ENCODE measurements around the gene ADCY1. TPM values are rescaled to one million over a fixed set of nuclear protein-coding genes. Genes with fewer than 3 reads are reported as not detected.

Gene ADCY1
- total and polyA plus RNA-seq, 2 donors (not counting 1 experiment from before 2014, with no cell fraction given) = 0.23 to 2.5 TPM

GRCh38 chr7:45610660-45611299, 36.6 kb downstream of the ADCY1 start:
- Histone ChIP-seq H3K27me3 (ENCODE audit: control insufficient read depth, insufficient read depth, low read length) (no peaks in the 10 kb centered on the region), H3K9ac (ENCODE audit: insufficient read depth, low read length) (no peak overlapping the region), H3K9me3 (ENCODE audit: control insufficient read depth, insufficient read depth, low read depth, low read length) (no peaks in the 10 kb centered on the region), H2AFZ (ENCODE audit: low read length) (no peak overlapping the region), H3K79me2 (ENCODE audit: control insufficient read depth, insufficient read depth, low read length) (no peaks in the 10 kb centered on the region), H3K27ac (ENCODE audit: insufficient read depth, low read length) (no peak overlapping the region), H3K4me3 (replicated peaks in 1 of 4; ENCODE audit: control extremely low read depth in 1 of 4, insufficient read depth in 1 of 4, low read depth in 3 of 4, low read length in 4 of 4) (no peak overlapping the region), H3K4me1 (ENCODE audit: control insufficient read depth, extremely low read depth, insufficient read depth, low read length) (no peaks in the 10 kb centered on the region), H3K36me3 (ENCODE audit: control insufficient read depth, insufficient read depth, low read length) (no peaks in the 10 kb centered on the region), H3K4me2 (ENCODE audit: extremely low read depth, insufficient read depth, low read length) (no peak overlapping the region), H4K20me1 (ENCODE audit: control insufficient read depth, extremely low read depth, insufficient read depth, low read length) (no peaks in the 10 kb centered on the region)
- TF ChIP-seq CTCF (conservative IDR thresholded peaks at IDR 0.05 in 1 of 2, IDR thresholded peaks at IDR 0.05 in 1 of 2; ENCODE audit: low read depth in 1 of 2, low read length in 2 of 2) (no peak), EZH2 (IDR thresholded peaks at IDR 0.05; ENCODE audit: low read length, missing control alignments) (no peak)
- no peak for DNase-seq (ENCODE audit: low read depth in 2 of 2)

GRCh38 chr7:45617166-45617565, 43.0 kb downstream of the ADCY1 start:
- H3K79me2 ChIP-seq (ENCODE audit: control insufficient read depth, insufficient read depth, low read length) = no peaks in the 10 kb centered on the region
- no peak overlapping the region for H3K27ac ChIP-seq (ENCODE audit: insufficient read depth, low read length)
- no peak overlapping the region for H3K4me3 ChIP-seq (replicated peaks in 1 of 4; ENCODE audit: control extremely low read depth in 1 of 4, insufficient read depth in 1 of 4, low read depth in 3 of 4, low read length in 4 of 4)
- DNase-seq (ENCODE audit: low read depth in 2 of 2) = no peak
- no peak overlapping the region for H3K4me2 ChIP-seq (ENCODE audit: extremely low read depth, insufficient read depth, low read length)
- no peaks in the 10 kb centered on the region for H3K36me3 ChIP-seq (ENCODE audit: control insufficient read depth, insufficient read depth, low read length)
- H2AFZ ChIP-seq (ENCODE audit: low read length) = no peak overlapping the region
- H3K9ac ChIP-seq (ENCODE audit: insufficient read depth, low read length) = no peak overlapping the region
- no peaks in the 10 kb centered on the region for H4K20me1 ChIP-seq (ENCODE audit: control insufficient read depth, extremely low read depth, insufficient read depth, low read length)
- H3K27me3 ChIP-seq (ENCODE audit: control insufficient read depth, insufficient read depth, low read length) = no peaks in the 10 kb centered on the region
- H3K9me3 ChIP-seq (ENCODE audit: control insufficient read depth, insufficient read depth, low read depth, low read length) = no peaks in the 10 kb centered on the region
- H3K4me1 ChIP-seq (ENCODE audit: control insufficient read depth, extremely low read depth, insufficient read depth, low read length) = no peaks in the 10 kb centered on the region
- TF ChIP-seq CTCF (conservative IDR thresholded peaks at IDR 0.05 in 1 of 2, IDR thresholded peaks at IDR 0.05 in 1 of 2; ENCODE audit: low read depth in 1 of 2, low read length in 2 of 2) (no peak), EZH2 (IDR thresholded peaks at IDR 0.05; ENCODE audit: low read length, missing control alignments) (no peak)

GRCh38 chr7:45622058-45622457, 47.9 kb downstream of the ADCY1 start:
- TF ChIP-seq CTCF (conservative IDR thresholded peaks at IDR 0.05 in 1 of 2, IDR thresholded peaks at IDR 0.05 in 1 of 2; ENCODE audit: low read depth in 1 of 2, low read length in 2 of 2) (no peak), EZH2 (IDR thresholded peaks at IDR 0.05; ENCODE audit: low read length, missing control alignments) (no peak)
- Histone ChIP-seq H2AFZ (ENCODE audit: low read length) (no peak overlapping the region), H3K79me2 (ENCODE audit: control insufficient read depth, insufficient read depth, low read length) (no peaks in the 10 kb centered on the region), H4K20me1 (ENCODE audit: control insufficient read depth, extremely low read depth, insufficient read depth, low read length) (no peaks in the 10 kb centered on the region), H3K27ac (ENCODE audit: insufficient read depth, low read length) (no peak overlapping the region), H3K27me3 (ENCODE audit: control insufficient read depth, insufficient read depth, low read length) (no peaks in the 10 kb centered on the region), H3K4me2 (ENCODE audit: extremely low read depth, insufficient read depth, low read length) (no peak overlapping the region), H3K4me1 (ENCODE audit: control insufficient read depth, extremely low read depth, insufficient read depth, low read length) (no peaks in the 10 kb centered on the region), H3K4me3 (replicated peaks in 1 of 4; ENCODE audit: control extremely low read depth in 1 of 4, insufficient read depth in 1 of 4, low read depth in 3 of 4, low read length in 4 of 4) (no peak overlapping the region), H3K9me3 (ENCODE audit: control insufficient read depth, insufficient read depth, low read depth, low read length) (no peaks in the 10 kb centered on the region), H3K36me3 (ENCODE audit: control insufficient read depth, insufficient read depth, low read length) (no peaks in the 10 kb centered on the region), H3K9ac (ENCODE audit: insufficient read depth, low read length) (no peak overlapping the region)
- no peak for DNase-seq (ENCODE audit: low read depth in 2 of 2)
